OCI-M2 (cell line): ENCODE measurements around the gene KSR1.
"Not testable (repeated sequence)": the region's sequence is repeated elsewhere in the genome, so short reads cannot be mapped to it uniquely, and the experiment has no call there.

Experiments used
- DNase-seq: peaks from one replicate; lab custom pipeline; 2025; ENCODE audit not compliant: unreplicated experiment; lab: John Stamatoyannopoulos, UW

The KSR1 gene

GRCh38 chr17:27670791-27671590, 214.7 kb downstream of the KSR1 start:
- DNase-seq: no peak

GRCh38 chr17:27671591-27671910, 215.3 kb downstream of the KSR1 start:
- DNase-seq: no peak

- not testable (repeated sequence) for DNase-seq
Observed at GRCh38 chr17:27671977-27672480, 215.8 kb downstream of the KSR1 start.

DNA sequence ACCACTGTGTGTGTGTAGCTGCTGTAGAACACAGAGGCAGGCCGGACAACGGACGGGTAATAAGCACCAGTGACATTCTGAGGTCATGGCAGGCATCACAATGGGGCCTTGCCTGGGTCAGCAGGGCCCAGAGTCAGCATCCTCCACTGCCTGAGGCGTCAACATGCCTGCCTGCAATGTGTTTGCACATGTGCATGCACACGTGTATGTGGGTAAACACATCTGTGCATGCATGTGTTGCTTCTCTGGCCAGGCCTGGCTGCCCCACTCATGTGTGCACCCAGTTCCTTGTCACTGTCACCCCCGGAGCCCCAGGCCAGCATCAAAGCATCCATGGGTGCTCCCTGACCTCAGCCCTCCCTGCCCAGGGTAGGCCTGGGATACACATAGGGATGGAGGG, 218.1 kb downstream of the KSR1 start:
- DNase-seq: no peak
